Colonic mucosa (tissue), 4 donors: Measurements from ENCODE around the gene XRN1. TPM values are rescaled to one million over a fixed set of nuclear protein-coding genes. Genes with fewer than 3 reads are reported as not detected.

Experiments used
- DNase-seq: peaks from one replicate; pipeline ENCODE4 v3.0.0-alpha.2; 2020
- H3K27ac ChIP-seq: fragments of 200-600 bp; one replicate; pipeline ENCODE4 v1.8.0; 2021
- H3K27me3 ChIP-seq: fragments of 200-600 bp; one replicate; pipeline ENCODE4 v1.8.0; 2021
- H3K36me3 ChIP-seq: fragments of 200-600 bp; one replicate; pipeline ENCODE4 v1.8.0; 2021
- H3K4me1 ChIP-seq: fragments of 200-600 bp; one replicate; pipeline ENCODE4 v1.8.0; 2021; ENCODE audit warnings: mild to moderate bottlenecking
- H3K4me3 ChIP-seq: fragments of 200-600 bp; one replicate; pipeline ENCODE4 v1.8.0; 2021
- H3K9ac ChIP-seq, 2 donors: one replicate each; pipeline ENCODE4 v1.7.0; 2013; ENCODE audit warnings: control low read depth in 2 of 2, low read depth in 2 of 2, low read length in 2 of 2
- H3K9me3 ChIP-seq: fragments of 200-600 bp; one replicate; pipeline ENCODE4 v1.8.0; 2021
- CTCF ChIP-seq: fragments of 200-600 bp; IDR thresholded peaks from one replicate; pipeline ENCODE4 v1.8.0; 2022; ENCODE audit warnings: antibody characterized with exemption, mild to moderate bottlenecking
- intact Hi-C: fragments of 100-400 bp; cut with DNase I; formaldehyde crosslinking; loops from one replicate; pipeline ENCODE4 v1.14.1; 2022
- total RNA-seq, 2 donors: library from RNA; stranded (reverse); fragmentation: NEBNext Ultra II Directional in 1 of 2; extraction: Animal tissue kit (Norgen Biotek cat#: 25700) in 1 of 2; gene quantifications; one replicate each; pipeline ENCODE4 v1.2.1, GENCODE V29; 2021
- donor health status: healthy.
- donor health status: DM: no; HTN: no; CAD: no.
- donor health status: DM: no; HTN: no; CAD: no.

The XRN1 gene
- total RNA-seq, 2 donors from 2014 or later: 23.3 to 57.0 TPM

GRCh38 chr3:142270407-142270806, 177.4 kb downstream of the XRN1 start:
- Histone ChIP-seq H3K27me3 (no peaks in the 10 kb centered on the region), H3K4me1 (no peaks in the 10 kb centered on the region), H3K4me3 (no peak overlapping the region), H3K27ac (no peak overlapping the region), H3K9ac (no peak overlapping the region), H3K9me3 (no peaks in the 10 kb centered on the region), H3K36me3 (no peaks in the 10 kb centered on the region)
- no peak for TF ChIP-seq CTCF
- intact Hi-C loops: no loop called here
- no peak for DNase-seq

GRCh38 chr3:142269767-142270166, 178.1 kb downstream of the XRN1 start:
- Histone ChIP-seq H3K9ac (no peak overlapping the region), H3K4me3 (no peak overlapping the region), H3K27ac (no peak overlapping the region), H3K27me3 (no peaks in the 10 kb centered on the region), H3K4me1 (no peaks in the 10 kb centered on the region), H3K9me3 (no peaks in the 10 kb centered on the region), H3K36me3 (no peaks in the 10 kb centered on the region)
- no peak for TF ChIP-seq CTCF
- no peak for DNase-seq
- intact Hi-C loops: no loop called here

GRCh38 chr3:142268426-142268825, 179.4 kb downstream of the XRN1 start:
- TF ChIP-seq CTCF: no peak
- Histone ChIP-seq H3K36me3 (no peaks in the 10 kb centered on the region), H3K9ac (no peak overlapping the region), H3K27ac (no peak overlapping the region), H3K27me3 (no peaks in the 10 kb centered on the region), H3K9me3 (no peaks in the 10 kb centered on the region), H3K4me1 (no peaks in the 10 kb centered on the region), H3K4me3 (no peak overlapping the region)
- intact Hi-C loops: no loop called here
- DNase-seq: no peak

- no peaks in the 10 kb centered on the region for H3K4me1 ChIP-seq
- no peaks in the 10 kb centered on the region for H3K27me3 ChIP-seq
- intact Hi-C loops: no loop called here
- no peak overlapping the region for H3K27ac ChIP-seq
- no peak overlapping the region for H3K9ac ChIP-seq
- TF ChIP-seq CTCF: no peak
- no peak for DNase-seq
- no peak overlapping the region for H3K4me3 ChIP-seq
- H3K36me3 ChIP-seq: no peaks in the 10 kb centered on the region
- H3K9me3 ChIP-seq: no peaks in the 10 kb centered on the region
These were observed 180.6 kb downstream of the XRN1 start for GRCh38 chr3:142267269-142267668.

- Histone ChIP-seq H3K4me3 (no peak overlapping the region), H3K27me3 (no peaks in the 10 kb centered on the region), H3K27ac (no peak overlapping the region), H3K9me3 (no peaks in the 10 kb centered on the region), H3K9ac (no peak overlapping the region), H3K36me3 (no peaks in the 10 kb centered on the region), H3K4me1 (no peaks in the 10 kb centered on the region)
- intact Hi-C loops: no loop called here
- no peak for TF ChIP-seq CTCF
- no peak for DNase-seq
These were observed 184.7 kb downstream of the XRN1 start for GRCh38 chr3:142263112-142263511.

GRCh38 chr3:142259359-142259758, 188.5 kb downstream of the XRN1 start:
- DNase-seq: no peak
- no peaks in the 10 kb centered on the region for H3K9me3 ChIP-seq
- intact Hi-C loops: no loop called here

More at GRCh38 chr3:142259359-142259758, 188.5 kb downstream of the XRN1 start:
- no peak overlapping the region for H3K27ac ChIP-seq
- H3K27me3 ChIP-seq: no peaks in the 10 kb centered on the region
- no peak overlapping the region for H3K4me3 ChIP-seq
- H3K9ac ChIP-seq: no peak overlapping the region
- H3K36me3 ChIP-seq: no peaks in the 10 kb centered on the region
- no peak for TF ChIP-seq CTCF
- H3K4me1 ChIP-seq: no peaks in the 10 kb centered on the region
